Measurements from ENCODE around the gene OTUD7B. TPM values are rescaled to one million over a fixed set of nuclear protein-coding genes. Genes with fewer than 3 reads are reported as not detected.
A peak's percentile ranks its signal among the peaks of the same experiment; 100 is the strongest.

The OTUD7B gene
- total and polyA plus RNA-seq, 9 of the 15 experiments (the other 6 are each of a cell fraction or from before 2014, with no cell fraction given), result 0.96 to 18.8 (median 7.4) TPM

GRCh38 chr1:150010393-150011115, at the start of gene OTUD7B (continued):
- TF ChIP-seq ZBTB1 (CRISPR knock-in tag; IDR thresholded peaks at IDR 0.05; ENCODE audit: borderline replicate concordance, low read depth) (no peak), XRCC4 (IDR thresholded peaks at IDR 0.05; ENCODE audit: extremely low read depth, insufficient read depth, insufficient read length) (no peak), MEF2A (IDR thresholded peaks at IDR 0.05; ENCODE audit: control insufficient read depth, low read depth, low read length) (0 out of 2 replicates have a peak, but pooled peaks have one; percentile 48), RFX1 (IDR thresholded peaks at IDR 0.05) (no peak), YBX1 (IDR thresholded peaks at IDR 0.05) (no peak), DEAF1 (CRISPR knock-in tag; IDR thresholded peaks at IDR 0.05) (no peak), ZNF766 (CRISPR knock-in tag; conservative IDR thresholded peaks at IDR 0.05) (0 out of 2 replicates have a peak, but pooled peaks have one; percentile 22), MCM2 (IDR thresholded peaks at IDR 0.05; ENCODE audit: low read depth) (no peak), PHF8 (IDR thresholded peaks at IDR 0.05; ENCODE audit: borderline replicate concordance, low read length) (peak; percentile 85; the same call in 1 of the 2 replicates), ZNF449 (CRISPR knock-in tag; IDR thresholded peaks at IDR 0.05) (no peak), ARHGAP35 (IDR thresholded peaks at IDR 0.05; ENCODE audit: partially characterized antibody) (no peak), SMC3 (conservative IDR thresholded peaks at IDR 0.05; ENCODE audit: insufficient read depth, low read depth, low read length) (0 out of 2 replicates have a peak, but pooled peaks have one; percentile 20), MBD2 (IDR thresholded peaks at IDR 0.05; ENCODE audit: borderline replicate concordance, low read depth) (no peak; the same call in 1 of the 2 replicates), USF1 (CRISPR knock-in tag; IDR thresholded peaks at IDR 0.05) (peak; percentile 60), SPI1 (IDR thresholded peaks at IDR 0.05; ENCODE audit: borderline replicate concordance, low read depth, low read length) (no peak), TCFL5 (CRISPR knock-in tag; conservative IDR thresholded peaks at IDR 0.05) (no peak), MAFK (IDR thresholded peaks at IDR 0.05; ENCODE audit: low read length) (no peak; the same call in 1 of the 2 replicates), EP300 (IDR thresholded peaks at IDR 0.05; ENCODE audit: low read length) (peak; percentile 67), E4F1 (CRISPR knock-in tag; IDR thresholded peaks at IDR 0.05; ENCODE audit: borderline replicate concordance) (no peak), MXD1 (CRISPR knock-in tag; IDR thresholded peaks at IDR 0.05; ENCODE audit: borderline replicate concordance, poor library complexity, severe bottlenecking) (no peak)

Data from K562 (cell line).